IMR-90 (cell line): ENCODE measurements around the gene CHAT. TPM values are rescaled to one million over a fixed set of nuclear protein-coding genes. Genes with fewer than 3 reads are reported as not detected.

Experiments used
- ATAC-seq: fragments of 200-7000 bp; cut with Tn5 transposase; 2 replicates; pipeline ENCODE4 v1.9.1; 2020; ENCODE audit warnings: low read depth, mild to moderate bottlenecking, moderate library complexity
- BruUV-seq: library from RNA; stranded (reverse); fragments of 400-500 nt; replicated peaks from 2 replicates; lab custom pipeline; 2021; lab: Mats Ljungman, UMichigan
- CTCF ChIA-PET: fragments of 300-600 bp; formaldehyde crosslinking; extraction: SDS; loops from one replicate; lab custom pipeline; 2021; ENCODE audit warnings: antibody characterized with exemption; lab: Yijun Ruan, JAX
- POLR2A ChIA-PET: fragments of 300-600 bp; sonication (Branson Sonifier 250); formaldehyde crosslinking; loops from one replicate; lab custom pipeline; 2022; ENCODE audit warnings: antibody characterized with exemption; ENCODE audit not compliant: unreplicated experiment; lab: Charles Lee
- DNase-seq: peaks from one replicate; pipeline ENCODE4 v3.0.0; 2013
- H2AFZ ChIP-seq: replicated peaks from 2 replicates; pipeline ENCODE3; 2013; ENCODE audit warnings: low read length, mild to moderate bottlenecking; ENCODE audit not compliant: poor library complexity
- H2AK5ac ChIP-seq: 2 replicates; pipeline ENCODE4 v1.6.1; 2013; ENCODE audit warnings: low read depth, low read length, inconsistent platforms
- H2AK9ac ChIP-seq: replicated peaks from 2 replicates; pipeline ENCODE3; 2013; ENCODE audit warnings: mild to moderate bottlenecking, low read depth, low read length, moderate library complexity; ENCODE audit not compliant: poor library complexity
- H2BK120ac ChIP-seq: 2 replicates; pipeline ENCODE4 v1.6.1; 2013; ENCODE audit warnings: low read depth, low read length, inconsistent platforms
- H2BK15ac ChIP-seq: 3 replicates; pipeline ENCODE4 v1.6.1; 2013; ENCODE audit warnings: low read depth, low read length, inconsistent platforms
- H2BK20ac ChIP-seq: 2 replicates; pipeline ENCODE4 v1.6.1; 2013; ENCODE audit warnings: low read depth, mild to moderate bottlenecking, inconsistent platforms, low read length, moderate library complexity
- H2BK5ac ChIP-seq: 2 replicates; pipeline ENCODE4 v1.6.1; 2013; ENCODE audit warnings: mild to moderate bottlenecking, low read depth, low read length, inconsistent platforms; ENCODE audit not compliant: poor library complexity, severe bottlenecking
- H3K14ac ChIP-seq: replicated peaks from 2 replicates; pipeline ENCODE4 v1.6.1; 2013; ENCODE audit warnings: low read depth, low read length, inconsistent platforms
- H3K18ac ChIP-seq: 2 replicates; pipeline ENCODE4 v1.6.1; 2013; ENCODE audit warnings: low read depth, low read length, control low read depth
- H3K23ac ChIP-seq: 2 replicates; pipeline ENCODE4 v1.6.1; 2013; ENCODE audit warnings: low read depth, low read length, inconsistent platforms
- H3K27ac ChIP-seq: 2 replicates; pipeline ENCODE4 v1.5.1; 2013; ENCODE audit warnings: mild to moderate bottlenecking, control low read depth, low read length; ENCODE audit not compliant: insufficient read depth
- H3K27me3 ChIP-seq: 2 replicates; pipeline ENCODE4 v1.6.1; 2013; ENCODE audit warnings: low read length; ENCODE audit not compliant: control insufficient read depth, insufficient read depth
- H3K36me3 ChIP-seq: 2 replicates; pipeline ENCODE4 v1.6.1; 2013; ENCODE audit warnings: low read length, mixed read lengths; ENCODE audit not compliant: control insufficient read depth, insufficient read depth
- H3K4ac ChIP-seq: 2 replicates; pipeline ENCODE4 v1.6.1; 2013; ENCODE audit warnings: low read depth, low read length, inconsistent platforms
- H3K4me1 ChIP-seq: 2 replicates; pipeline ENCODE4 v1.6.1; 2013; ENCODE audit warnings: low read length, mixed read lengths; ENCODE audit not compliant: control insufficient read depth, insufficient read depth
- H3K4me2 ChIP-seq: 2 replicates; pipeline ENCODE4 v1.6.1; 2013; ENCODE audit warnings: low read depth, mild to moderate bottlenecking, control low read depth, low read length, moderate library complexity
- H3K4me3 ChIP-seq: 2 replicates; pipeline ENCODE4 v1.5.1; 2013; ENCODE audit warnings: low read depth, mild to moderate bottlenecking, control low read depth, low read length, moderate library complexity; ENCODE audit not compliant: insufficient read depth
- H3K56ac ChIP-seq: 2 replicates; pipeline ENCODE4 v1.6.1; 2013; ENCODE audit warnings: low read length, inconsistent platforms; ENCODE audit not compliant: insufficient read depth; ENCODE audit errors: extremely low read depth
- H3K79me1 ChIP-seq, 2 experiments: 2 replicates each; pipeline ENCODE4 v1.6.1; 2013; ENCODE audit warnings: low read length in 2 of 2, inconsistent platforms in 1 of 2, low read depth in 1 of 2
- H3K9ac ChIP-seq: 2 replicates; pipeline ENCODE4 v1.6.1; 2013; ENCODE audit warnings: low read depth, low read length, control low read depth
- H3K9me1 ChIP-seq: 2 replicates; pipeline ENCODE4 v1.6.1; 2013; ENCODE audit warnings: low read length, inconsistent platforms; ENCODE audit not compliant: insufficient read depth
- H3K9me3 ChIP-seq: 2 replicates; pipeline ENCODE4 v1.6.1; 2013; ENCODE audit warnings: low read length; ENCODE audit not compliant: control insufficient read depth, insufficient read depth
- H4K20me1 ChIP-seq: 2 replicates; pipeline ENCODE4 v1.6.1; 2013; ENCODE audit warnings: low read length, inconsistent platforms; ENCODE audit not compliant: insufficient read depth
- H4K5ac ChIP-seq: 2 replicates; pipeline ENCODE4 v1.6.1; 2013; ENCODE audit warnings: mild to moderate bottlenecking, low read depth, low read length, control low read depth
- H4K8ac ChIP-seq, 2 experiments: 2 replicates each; pipeline ENCODE4 v1.6.1; 2013; ENCODE audit warnings: low read depth in 2 of 2, low read length in 2 of 2, control low read depth in 1 of 2, inconsistent platforms in 1 of 2
- H4K91ac ChIP-seq: 2 replicates; pipeline ENCODE4 v1.6.1; 2013; ENCODE audit warnings: low read depth, low read length, inconsistent platforms; ENCODE audit not compliant: insufficient read depth
- CTCF ChIP-seq: conservative IDR thresholded peaks from 2 replicates; pipeline ENCODE4 v1.5.1; 2012; ENCODE audit warnings: mild to moderate bottlenecking, low read depth, low read length, improper control_type of control experiment
- ELK1 ChIP-seq: fragments of 150-350 bp; IDR thresholded peaks from 2 replicates; pipeline ENCODE4 v1.6.1; 2016; ENCODE audit warnings: low read depth, mild to moderate bottlenecking, low read length, moderate library complexity, borderline replicate concordance
- FOS ChIP-seq: fragments of 150-350 bp; IDR thresholded peaks from 2 replicates; pipeline ENCODE4 v1.6.1; 2016; ENCODE audit warnings: low read depth, low read length
- MAFK ChIP-seq: IDR thresholded peaks from 2 replicates; pipeline ENCODE4 v1.6.1; 2012; ENCODE audit warnings: low read depth, low read length, improper control_type of control experiment
- MAZ ChIP-seq: IDR thresholded peaks from 2 replicates; pipeline ENCODE4 v1.6.1; 2012; ENCODE audit warnings: low read depth, mild to moderate bottlenecking, low read length, improper control_type of control experiment, moderate library complexity, borderline replicate concordance
- MXI1 ChIP-seq: IDR thresholded peaks from 2 replicates; pipeline ENCODE4 v1.6.1; 2012; ENCODE audit warnings: low read depth, mild to moderate bottlenecking, low read length, moderate library complexity, borderline replicate concordance
- RAD21 ChIP-seq: IDR thresholded peaks from 2 replicates; pipeline ENCODE4 v1.6.1; 2012; ENCODE audit warnings: low read length, improper control_type of control experiment
- SMC3 ChIP-seq: fragments of 150-350 bp; IDR thresholded peaks from 2 replicates; pipeline ENCODE4 v1.6.1; 2016; ENCODE audit warnings: low read depth, mild to moderate bottlenecking, antibody characterized with exemption, low read length, moderate library complexity
- USF2 ChIP-seq: fragments of 150-350 bp; IDR thresholded peaks from 2 replicates; pipeline ENCODE4 v1.6.1; 2017; ENCODE audit warnings: mild to moderate bottlenecking, antibody characterized with exemption, low read length, low read depth
- WGBS, 2 experiments: methylation state at CpG; one replicate each; pipeline versions ENCODE4 v1.1.5 to v1.1.7; 2013; ENCODE audit warnings: missing lambda C conversion rate in 2 of 2; ENCODE audit not compliant: insufficient read length in 1 of 2; ENCODE audit errors: extremely low coverage in 2 of 2; 5-methylcytosine and 5-hydroxymethylcytosine counted together
- dilution Hi-C: fragments of 300-500 bp; cut with HindIII; formaldehyde crosslinking; loops from one replicate; pipeline ENCODE4 v1.14.3; 2018; ENCODE audit warnings: low sequenced_read_pairs; ENCODE audit not compliant: unreplicated experiment
- in situ Hi-C: fragments of 300-500 bp; cut with MboI; formaldehyde crosslinking; loops from 3 replicates; pipeline ENCODE4 v1.14.3; 2019; ENCODE audit warnings: low sequenced_read_pairs, inconsistent platforms, mixed read lengths
- intact Hi-C: fragments of 100-400 bp; cut with micrococcal nuclease; formaldehyde crosslinking; loops from 2 replicates; pipeline ENCODE4 v1.10.0; 2022
- polyA plus RNA-seq, 3 experiments: library from polyadenylated mRNA; depleted of rRNA; stranded (reverse); fragments of >200 nt; gene quantifications; 2 replicates each; pipeline ENCODE4 v1.2.3, GENCODE V29; 2012; ENCODE audit warnings: low replicate concordance in 1 of 3
- total RNA-seq: library from RNA; depleted of rRNA; stranded (reverse); fragments of >200 nt; gene quantifications from 2 replicates; pipeline ENCODE4 v1.2.3, GENCODE V29; 2012

Gene CHAT
- total and polyA plus RNA-seq, 2 of the 4 experiments (the other 2 are of a cell fraction), result not detected

DNA sequence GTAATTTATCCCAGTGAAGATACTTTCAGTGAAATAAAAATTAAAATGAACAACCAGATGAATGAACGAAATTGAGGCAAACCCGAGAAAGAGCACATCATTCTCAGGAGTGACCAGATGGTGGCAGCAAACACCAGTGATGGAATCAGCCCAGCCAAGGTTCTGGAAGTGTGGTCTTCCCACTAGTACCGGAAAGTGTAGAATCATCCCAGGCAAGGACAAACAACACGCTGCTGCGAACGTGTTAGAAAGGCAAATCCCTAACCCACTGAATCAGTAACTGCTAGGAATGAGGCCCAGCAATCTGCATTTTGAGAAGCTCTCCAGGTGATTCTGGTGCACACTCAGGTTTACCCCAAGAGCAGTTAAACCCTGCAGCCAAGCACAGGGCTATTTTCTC lies 19.2 kb upstream of the CHAT start:
- peak overlapping the region; percentile 39 for H2AFZ ChIP-seq
- 9% methylated on average over 3 of the region's 6 CpGs; no CpG with 5 or more reads in 1 of the 2 experiments for WGBS, 2 experiments
- ATAC-seq (peak; percentile 87), DNase-seq (peak; percentile 65)
- H3K36me3 ChIP-seq, result no peaks in the 10 kb centered on the region
- no peak overlapping the region for H3K23ac ChIP-seq
- peaks cover 14% of the 10 kb centered on the region; the same call in 1 of the 2 replicates for H3K27me3 ChIP-seq
- no peaks in the 10 kb centered on the region for H3K9me1 ChIP-seq
- no peak overlapping the region for H2AK5ac ChIP-seq
- H3K27ac ChIP-seq, result no peak overlapping the region
- H3K4me1 ChIP-seq, result no peaks in the 10 kb centered on the region; the same call in 1 of the 2 replicates
- H3K4ac ChIP-seq, result no peak overlapping the region
- H3K18ac ChIP-seq, result no peak overlapping the region
- no peak overlapping the region for H2AK9ac ChIP-seq
- H4K20me1 ChIP-seq, result no peaks in the 10 kb centered on the region
- H3K14ac ChIP-seq, result no peak overlapping the region
- no peak overlapping the region for H3K9ac ChIP-seq
- TF ChIP-seq ELK1 (no peak), MXI1 (no peak), USF2 (no peak), CTCF (peak; percentile 92), MAZ (no peak), FOS (no peak), SMC3 (peak; percentile 83), RAD21 (peak; percentile 90), MAFK (no peak)
- no peak overlapping the region for H4K91ac ChIP-seq
- H3K79me1 ChIP-seq, result no peaks in the 10 kb centered on the region
- H2BK120ac ChIP-seq, result no peak overlapping the region
- H2BK5ac ChIP-seq, result no peak overlapping the region
- H3K4me3 ChIP-seq, result no peak overlapping the region
- dilution Hi-C loops (no loop called here), in situ Hi-C loops (loop anchor here (10.0 kb wide), 2 partner anchors 320 to 620 kb away; no protein-coding TSS in a partner anchor), intact Hi-C loops (loop anchor here (5.0 to 10.0 kb wide), 4 partner anchors 168 to 470 kb away; partner anchors contain the start of genes OGDHL, PARG, TIMM23B and WASHC2A)
- no TSS peak for BruUV-seq
- no peak overlapping the region for H2BK15ac ChIP-seq
- 0 out of 2 replicates have a peak overlapping the region, but pooled peaks have one; percentile 40 for H3K4me2 ChIP-seq
- H2BK20ac ChIP-seq, result no peak overlapping the region
- H4K5ac ChIP-seq, result no peak overlapping the region
- no peak overlapping the region for H3K56ac ChIP-seq
- ChIA-PET CTCF (no interaction called here), POLR2A (no interaction called here)
- H4K8ac ChIP-seq, result no peak overlapping the region
- H3K9me3 ChIP-seq, result no peaks in the 10 kb centered on the region
